H1 (cell line): ENCODE results near the gene PLCL1. TPM values are rescaled to one million over a fixed set of nuclear protein-coding genes. Genes with fewer than 3 reads are reported as not detected.

Experiments used
- CTCF ChIA-PET: fragments of 300-600 bp; sonication (Branson Sonifier 250); formaldehyde crosslinking; loops from one replicate; lab custom pipeline; 2021; ENCODE audit not compliant: partially characterized antibody; lab: Charles Lee
- POLR2A ChIA-PET: fragments of 300-600 bp; sonication (Branson Sonifier 250); formaldehyde crosslinking; loops from one replicate; lab custom pipeline; 2021; ENCODE audit warnings: inconsistent platforms; ENCODE audit not compliant: partially characterized antibody; lab: Charles Lee
- DNase-seq, 2 experiments: peaks; one replicate each; pipeline versions ENCODE4 v3.0.0 to v3.0.0-alpha.2; 2010 to 2022; ENCODE audit warnings: low spot score in 2 of 2, low read depth in 1 of 2, mixed read lengths in 1 of 2
- FAIRE-seq: peaks from 2 replicates; lab custom pipeline; 2011; peaks lifted over from hg19 to GRCh38; lab: Jason Lieb, UNC
- H2AFZ ChIP-seq: 2 replicates; pipeline ENCODE4 v1.8.1; 2012; ENCODE audit warnings: low read length, inconsistent platforms
- H2AK5ac ChIP-seq: 2 replicates; pipeline ENCODE4 v1.6.1; 2013; ENCODE audit warnings: low read depth, low read length
- H2BK120ac ChIP-seq: replicated peaks from 2 replicates; pipeline ENCODE3; 2013; ENCODE audit warnings: low read depth, low read length, inconsistent platforms
- H2BK12ac ChIP-seq: 2 replicates; pipeline ENCODE4 v1.6.1; 2013; ENCODE audit warnings: low read depth, low read length
- H2BK15ac ChIP-seq: 2 replicates; pipeline ENCODE4 v1.6.1; 2013; ENCODE audit warnings: low read length
- H2BK20ac ChIP-seq: 2 replicates; pipeline ENCODE4 v1.6.1; 2013; ENCODE audit warnings: low read length
- H2BK5ac ChIP-seq: 2 replicates; pipeline ENCODE4 v1.6.1; 2013; ENCODE audit warnings: low read depth, low read length
- H3K14ac ChIP-seq: 2 replicates; pipeline ENCODE4 v1.6.1; 2013; ENCODE audit warnings: inconsistent platforms; ENCODE audit not compliant: insufficient read length
- H3K18ac ChIP-seq: 2 replicates; pipeline ENCODE4 v1.6.1; 2013; ENCODE audit warnings: low read length; ENCODE audit errors: extremely low read depth
- H3K23ac ChIP-seq: 2 replicates; pipeline ENCODE4 v1.6.1; 2013; ENCODE audit warnings: inconsistent platforms; ENCODE audit not compliant: insufficient read length
- H3K23me2 ChIP-seq: 2 replicates; pipeline ENCODE4 v1.6.1; 2013; ENCODE audit warnings: low read depth, low read length
- H3K27ac ChIP-seq: 2 replicates; pipeline ENCODE4 v1.6.1; 2011; ENCODE audit warnings: low read depth, low read length, inconsistent platforms
- H3K27me3 ChIP-seq, 4 experiments: replicated peaks in 1 of 4; 1 replicate in 1 of 4; 2 replicates in 3 of 4; pipeline versions ENCODE4 v1.6.1 to v1.8.1; 2011 to 2013; ENCODE audit warnings: low read length in 3 of 4, mild to moderate bottlenecking in 3 of 4, inconsistent platforms in 2 of 4, mixed read lengths in 2 of 4, moderate library complexity in 1 of 4; ENCODE audit not compliant: control insufficient read depth in 3 of 4, insufficient read depth in 3 of 4; ENCODE audit errors: extremely low read depth in 1 of 4
- H3K36me3 ChIP-seq, 4 experiments: 2 replicates each; pipeline versions ENCODE4 v1.6.1 to v1.8.1; 2011 to 2013; ENCODE audit warnings: mild to moderate bottlenecking in 4 of 4, low read length in 3 of 4, moderate library complexity in 2 of 4, control low read depth in 1 of 4, inconsistent platforms in 1 of 4; ENCODE audit not compliant: insufficient read depth in 4 of 4, control insufficient read depth in 2 of 4
- H3K4ac ChIP-seq: replicated peaks from 2 replicates; pipeline ENCODE3; 2013; ENCODE audit warnings: low read length, low read depth, mixed read lengths, inconsistent platforms; ENCODE audit not compliant: insufficient read length
- H3K4me1 ChIP-seq, 4 experiments: replicated peaks in 1 of 4; 1 replicate in 1 of 4; 2 replicates in 3 of 4; pipeline versions ENCODE4 v1.6.1 to v1.8.1; 2011 to 2013; ENCODE audit warnings: low read length in 3 of 4, inconsistent platforms in 2 of 4, mixed read lengths in 1 of 4; ENCODE audit not compliant: insufficient read depth in 4 of 4, control insufficient read depth in 3 of 4
- H3K4me2 ChIP-seq, 2 experiments: 2 replicates each; pipeline versions ENCODE4 v1.6.1 to v1.8.1; 2011 to 2013; ENCODE audit warnings: low read depth in 2 of 2, low read length in 2 of 2, control low read depth in 1 of 2, inconsistent platforms in 1 of 2, mild to moderate bottlenecking in 1 of 2; ENCODE audit not compliant: insufficient read depth in 1 of 2
- H3K4me3 ChIP-seq, 4 experiments: fragments of 200-600, 300-600 bp in 1 of 4; sonication (generic), shearing (Covaris generic), sonication (Bioruptor Twin) in 1 of 4; 2 replicates each; pipeline versions ENCODE4 v1.5.1 to v1.8.1; 2011 to 2016; ENCODE audit warnings: low read length in 4 of 4, low read depth in 3 of 4, control low read depth in 2 of 4, inconsistent platforms in 2 of 4, mild to moderate bottlenecking in 2 of 4, mixed read lengths in 1 of 4, moderate library complexity in 1 of 4; ENCODE audit not compliant: insufficient read depth in 2 of 4; ENCODE audit errors: extremely low read depth in 1 of 4
- H3K56ac ChIP-seq: replicated peaks from 2 replicates; pipeline ENCODE3; 2013; ENCODE audit warnings: low read depth, mild to moderate bottlenecking, mixed read lengths, low read length, inconsistent platforms; ENCODE audit not compliant: insufficient read length
- H3K79me1 ChIP-seq: 2 replicates; pipeline ENCODE4 v1.6.1; 2013; ENCODE audit warnings: low read depth, low read length, control low read depth
- H3K79me2 ChIP-seq, 2 experiments: 2 replicates each; pipeline versions ENCODE4 v1.6.1 to v1.8.1; 2012 to 2013; ENCODE audit warnings: low read length in 2 of 2, mild to moderate bottlenecking in 2 of 2, inconsistent platforms in 1 of 2; ENCODE audit not compliant: insufficient read depth in 2 of 2, control insufficient read depth in 1 of 2
- H3K9ac ChIP-seq, 4 experiments: replicated peaks in 1 of 4; 1 replicate in 1 of 4; 2 replicates in 3 of 4; pipeline versions ENCODE4 v1.6.1 to v1.8.1; 2011 to 2013; ENCODE audit warnings: low read depth in 3 of 4, low read length in 3 of 4, control low read depth in 2 of 4, mild to moderate bottlenecking in 2 of 4, moderate library complexity in 2 of 4, inconsistent platforms in 1 of 4; ENCODE audit errors: extremely low read depth in 1 of 4
- H3K9me3 ChIP-seq, 2 experiments: 2 replicates each; pipeline versions ENCODE4 v1.6.1 to v1.8.1; 2012 to 2013; ENCODE audit warnings: mild to moderate bottlenecking in 2 of 2, moderate library complexity in 2 of 2, control low read depth in 1 of 2, inconsistent platforms in 1 of 2, low read depth in 1 of 2, low read length in 1 of 2, mixed read lengths in 1 of 2; ENCODE audit not compliant: insufficient read depth in 2 of 2
- H4K20me1 ChIP-seq, 2 experiments: replicated peaks in 1 of 2; 2 replicates each; pipeline versions ENCODE3 to v1.8.1; 2011 to 2013; ENCODE audit warnings: inconsistent platforms in 2 of 2, low read length in 2 of 2, mild to moderate bottlenecking in 1 of 2; ENCODE audit not compliant: insufficient read depth in 2 of 2, control insufficient read depth in 1 of 2
- H4K5ac ChIP-seq: 2 replicates; pipeline ENCODE4 v1.6.1; 2013; ENCODE audit warnings: low read length, low read depth, mixed read lengths, inconsistent platforms; ENCODE audit not compliant: insufficient read length
- H4K8ac ChIP-seq: 2 replicates; pipeline ENCODE4 v1.8.0; 2013; ENCODE audit warnings: mild to moderate bottlenecking, moderate library complexity, low read length, inconsistent platforms; ENCODE audit not compliant: insufficient read depth; ENCODE audit errors: extremely low read depth
- H4K91ac ChIP-seq: replicated peaks from 2 replicates; pipeline ENCODE3; 2013; ENCODE audit warnings: low read length, mixed read lengths, inconsistent platforms; ENCODE audit not compliant: insufficient read length
- ASH2L ChIP-seq: fragments of 200-600, 300-600 bp; sonication (generic); IDR thresholded peaks from one replicate; pipeline ENCODE4 v1.7.1; 2017; ENCODE audit warnings: low read length
- ATF3 ChIP-seq: IDR thresholded peaks from 2 replicates; pipeline ENCODE4 v1.6.1; 2011; ENCODE audit warnings: low read depth, mild to moderate bottlenecking, low read length; ENCODE audit not compliant: insufficient read depth
- CHD1 ChIP-seq: IDR thresholded peaks from 2 replicates; pipeline ENCODE4 v1.6.1; 2012; ENCODE audit warnings: low read depth, low read length, improper control_type of control experiment
- E2F6 ChIP-seq: IDR thresholded peaks from 2 replicates; pipeline ENCODE4 v1.6.1; 2012; ENCODE audit warnings: inconsistent platforms
- KDM5A ChIP-seq: fragments of 200-600 bp; IDR thresholded peaks from 2 replicates; pipeline ENCODE4 v1.7.1; 2012; ENCODE audit warnings: mild to moderate bottlenecking, low read length, inconsistent platforms, mixed read lengths
- NANOG ChIP-seq: IDR thresholded peaks from 2 replicates; pipeline ENCODE4 v1.6.1; 2011; ENCODE audit warnings: low read length, low read depth, mild to moderate bottlenecking, inconsistent platforms; ENCODE audit not compliant: insufficient read depth, poor library complexity, severe bottlenecking
- SRF ChIP-seq: IDR thresholded peaks from 2 replicates; pipeline ENCODE4 v1.6.1; 2011; ENCODE audit warnings: mild to moderate bottlenecking, low read depth, low read length, moderate library complexity
- WGBS, 2 experiments: shearing (Covaris generic) in 1 of 2; methylation state at CpG; one replicate each; pipeline versions ENCODE4 v1.1.6 to v1.1.7; 2013 to 2015; ENCODE audit warnings: low lambda C conversion rate in 2 of 2, mixed read lengths in 2 of 2, inconsistent platforms in 1 of 2, low coverage in 1 of 2, missing lambda C conversion rate in 1 of 2; ENCODE audit not compliant: insufficient replicate concordance in 2 of 2, insufficient coverage in 1 of 2, insufficient read length in 1 of 2; ENCODE audit errors: extremely low coverage in 1 of 2, missing lambda C conversion rate in 1 of 2; 5-methylcytosine and 5-hydroxymethylcytosine counted together
- polyA plus RNA-seq, 7 experiments: library from polyadenylated mRNA; depleted of rRNA in 3 of 7; stranded (reverse) in 5 of 7; unstranded in 2 of 7; fragments of >200 nt in 5 of 7; fragments of 200-250 nt in 2 of 7; gene quantifications; 1 replicate in 5 of 7; 2 replicates in 1 of 7; 4 replicates in 1 of 7; pipeline versions ENCODE4 v1.2.1 to v1.2.3, GENCODE V29; 2011 to 2013; ENCODE audit warnings: missing spikeins in 2 of 7, mixed read lengths in 2 of 7
- total RNA-seq: library from RNA; stranded (reverse); fragmentation: NEBNext Ultra II Directional; extraction: Animal tissue kit (Norgen Biotek cat#: 25700); gene quantifications from 2 replicates; pipeline ENCODE4 v1.2.1, GENCODE V29; 2021

Gene PLCL1
- total and polyA plus RNA-seq, 2 of the 8 experiments (the other 6 are each of a cell fraction or from before 2014, with no cell fraction given), result not detected

- Histone ChIP-seq H4K5ac (no peak overlapping the region), H2AK5ac (no peak overlapping the region), H3K4me1 (no peaks in the 10 kb centered on the region), H2BK120ac (no peak overlapping the region), H2BK5ac (no peak overlapping the region), H4K20me1 (no peaks in the 10 kb centered on the region), H3K23ac (no peak overlapping the region), H2BK12ac (no peak overlapping the region), H3K14ac (no peak overlapping the region), H3K18ac (no peak overlapping the region), H3K36me3 (no peaks in the 10 kb centered on the region), H3K23me2 (no peaks in the 10 kb centered on the region), H4K8ac (no peak overlapping the region; the same call in 1 of the 2 replicates), H3K79me2 (no peaks in the 10 kb centered on the region), H4K91ac (no peak overlapping the region), H3K9ac (no peak overlapping the region), H2AFZ (no peak overlapping the region), H3K4me3 (no peak overlapping the region), H3K9me3 (no peaks in the 10 kb centered on the region), H3K27ac (no peak overlapping the region), H3K79me1 (no peaks in the 10 kb centered on the region), H3K27me3 (no peaks in the 10 kb centered on the region), H2BK15ac (no peak overlapping the region), H3K56ac (no peak overlapping the region), H3K4ac (no peak overlapping the region), H2BK20ac (no peak overlapping the region), H3K4me2 (no peak overlapping the region)
- DNase-seq (no peak), FAIRE-seq (no peak)
- POLR2A ChIA-PET, result no interaction called here
- CTCF ChIA-PET, result no interaction called here
- 82% methylated on average over 1 of the region's 1 CpG; no CpG with 5 or more reads in 1 of the 2 experiments for WGBS, 2 experiments
- no peak for TF ChIP-seq ATF3
- no peak for TF ChIP-seq SRF
- no peak for TF ChIP-seq KDM5A
- no peak for TF ChIP-seq CHD1
- TF ChIP-seq E2F6, result no peak
- no peak for TF ChIP-seq ASH2L
- no peak for TF ChIP-seq NANOG
Measured at GRCh38 chr2:197931661-197932312, 127.4 kb downstream of the PLCL1 start.
